ENCODE data around the gene MUC20. TPM values are rescaled to one million over a fixed set of nuclear protein-coding genes. Genes with fewer than 3 reads are reported as not detected.
"Not testable (repeated sequence)": the region's sequence is repeated elsewhere in the genome, so short reads cannot be mapped to it uniquely, and the experiment has no call there.

MUC20 gene
- total and polyA plus RNA-seq, 2 experiments from 2014 or later: not detected

DNA sequence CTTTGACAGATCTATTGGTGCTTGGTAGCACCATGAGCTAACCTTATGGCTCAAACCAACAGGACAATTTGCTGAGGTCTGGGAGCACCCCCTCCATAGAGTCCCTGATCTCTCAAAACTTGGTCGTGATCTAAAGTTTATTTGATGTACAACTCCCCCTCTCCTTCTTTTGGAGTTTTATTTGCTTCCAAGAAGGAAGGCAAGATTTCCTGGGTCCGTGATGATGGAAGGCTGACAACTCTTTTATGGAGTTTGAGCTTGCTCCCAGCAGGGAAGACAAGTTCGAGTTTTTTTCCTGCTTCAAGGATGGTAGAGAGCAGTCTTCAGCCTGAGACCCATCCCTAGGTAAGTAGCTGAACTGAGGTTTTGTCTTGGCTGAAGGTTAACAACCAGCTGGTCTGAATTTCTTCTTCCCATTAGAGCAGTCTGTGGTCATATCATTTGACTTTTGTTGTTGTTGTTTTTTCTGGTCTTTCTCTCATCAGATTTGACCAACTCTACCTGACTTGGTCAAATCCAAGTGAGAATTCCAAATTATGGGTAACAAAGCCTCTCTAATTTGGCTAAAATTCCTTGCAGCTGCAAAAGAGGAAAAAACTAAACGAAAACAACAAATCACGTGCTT, 2.8 kb upstream of the MUC20 start:
- in situ Hi-C loops (cut with MboI): no loop called here
- no peak overlapping the region for H3K27ac ChIP-seq

GRCh38 chr3:195718477-195718984, 2.2 kb upstream of the MUC20 start:
- H3K27me3 ChIP-seq (replicated peaks; ENCODE audit: insufficient read depth): 0 out of 2 replicates have a peak, but pooled peaks cover 6% of the 10 kb centered on the region
- no peaks in the 10 kb centered on the region for H3K9me3 ChIP-seq (ENCODE audit: low read depth)
- H3F3A ChIP-seq (ENCODE audit: insufficient read depth): no peaks in the 10 kb centered on the region
- H3K27ac ChIP-seq: no peak overlapping the region
- H2AFZ ChIP-seq: no peak overlapping the region
- no peaks in the 10 kb centered on the region for H4K20me1 ChIP-seq (ENCODE audit: insufficient read depth)
- H3K9me2 ChIP-seq (ENCODE audit: insufficient read depth): no peaks in the 10 kb centered on the region
- no peak for DNase-seq
- H3K79me2 ChIP-seq (ENCODE audit: insufficient read depth): no peaks in the 10 kb centered on the region
- WGBS, 2 experiments (ENCODE audit: low coverage in 1 of 2, low lambda C conversion rate in 2 of 2, missing lambda C conversion rate in 2 of 2): 40 to 41% methylated on average over 7 of the region's 7 CpGs
- H3K4me1 ChIP-seq (ENCODE audit: insufficient read depth): no peaks in the 10 kb centered on the region
- H3K4me3 ChIP-seq: no peak overlapping the region
- H3K36me3 ChIP-seq (ENCODE audit: low read depth): no peaks in the 10 kb centered on the region
- no peak overlapping the region for H3K9ac ChIP-seq
- H3K4me2 ChIP-seq (ENCODE audit: unreplicated experiment): no peak overlapping the region
- TF ChIP-seq EZH2phosphoT487 (IDR thresholded peaks at IDR 0.05; ENCODE audit: insufficient read depth, low read depth) (no peak), EZH2 (IDR thresholded peaks at IDR 0.05; ENCODE audit: insufficient read depth, poor library complexity, severe bottlenecking) (no peak)
- in situ Hi-C loops (cut with MboI): no loop called here

More for the DNA sequence above, 2.8 kb upstream of the MUC20 start:
- Histone ChIP-seq H3K4me3 (no peak overlapping the region), H3K4me1 (ENCODE audit: insufficient read depth) (no peaks in the 10 kb centered on the region), H3K27me3 (replicated peaks; ENCODE audit: insufficient read depth) (0 out of 2 replicates have a peak, but pooled peaks cover 6% of the 10 kb centered on the region), H4K20me1 (ENCODE audit: insufficient read depth) (no peaks in the 10 kb centered on the region), H3K9me3 (ENCODE audit: low read depth) (no peaks in the 10 kb centered on the region), H3K4me2 (ENCODE audit: unreplicated experiment) (no peak overlapping the region), H3F3A (ENCODE audit: insufficient read depth) (no peaks in the 10 kb centered on the region), H3K36me3 (ENCODE audit: low read depth) (no peaks in the 10 kb centered on the region), H3K79me2 (ENCODE audit: insufficient read depth) (no peaks in the 10 kb centered on the region), H3K9me2 (ENCODE audit: insufficient read depth) (no peaks in the 10 kb centered on the region), H2AFZ (no peak overlapping the region), H3K9ac (no peak overlapping the region)
- TF ChIP-seq EZH2phosphoT487 (IDR thresholded peaks at IDR 0.05; ENCODE audit: insufficient read depth, low read depth) (no peak), EZH2 (IDR thresholded peaks at IDR 0.05; ENCODE audit: insufficient read depth, poor library complexity, severe bottlenecking) (no peak)
- DNase-seq: no peak
- 22 to 41% methylated on average over 5 of the region's 5 CpGs for WGBS, 2 experiments (ENCODE audit: low coverage in 1 of 2, low lambda C conversion rate in 2 of 2, missing lambda C conversion rate in 2 of 2)

DNA sequence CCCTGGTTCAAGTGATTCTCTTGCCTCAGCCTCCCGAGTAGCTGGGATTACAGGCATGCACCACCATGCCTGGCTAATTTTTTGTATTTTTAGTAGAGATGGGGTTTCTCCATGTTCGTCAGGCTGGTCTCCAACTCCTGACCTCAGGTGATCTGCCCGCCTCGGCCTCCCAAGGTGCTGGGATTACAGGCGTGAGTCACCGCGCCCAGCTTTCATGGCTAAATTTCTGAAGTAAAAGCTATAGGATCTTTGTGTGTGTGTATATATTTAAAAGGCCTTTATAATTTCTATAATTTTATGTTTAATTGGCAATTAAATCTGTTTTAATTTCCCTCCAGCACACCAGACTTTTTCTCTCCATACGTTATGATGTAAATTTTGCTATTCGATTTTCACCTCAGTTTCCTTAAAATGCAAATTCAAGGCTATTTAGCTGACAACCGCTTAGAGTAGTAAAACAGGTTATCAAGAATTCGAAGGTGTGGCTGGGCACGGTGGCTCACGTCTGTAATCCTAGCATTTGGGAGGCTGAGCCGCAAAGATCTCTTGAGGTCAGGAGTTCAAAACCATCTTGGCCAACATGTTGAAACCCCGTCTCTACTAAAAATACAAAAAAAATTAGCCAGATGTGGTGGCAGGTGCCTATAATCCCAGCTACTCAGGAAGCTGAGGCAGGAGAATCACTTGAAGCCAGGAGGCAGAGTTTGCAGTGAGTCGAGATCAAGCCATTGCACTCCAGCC, 1.1 kb upstream of the MUC20 start:
- in situ Hi-C loops (cut with MboI); H3K4me2 ChIP-seq (ENCODE audit: unreplicated experiment); H3K27ac ChIP-seq; H3K9ac ChIP-seq; DNase-seq; H3K4me3 ChIP-seq; H4K20me1 ChIP-seq (ENCODE audit: insufficient read depth); H3K79me2 ChIP-seq (ENCODE audit: insufficient read depth); H3K4me1 ChIP-seq (ENCODE audit: insufficient read depth); H3F3A ChIP-seq (ENCODE audit: insufficient read depth); H3K27me3 ChIP-seq (replicated peaks; ENCODE audit: insufficient read depth); H3K9me2 ChIP-seq (ENCODE audit: insufficient read depth); H3K9me3 ChIP-seq (ENCODE audit: low read depth); H3K36me3 ChIP-seq (ENCODE audit: low read depth); H2AFZ ChIP-seq: not testable (repeated sequence)
- 71 to 72% methylated on average over 16 of the region's 16 CpGs for WGBS, 2 experiments (ENCODE audit: low coverage in 1 of 2, low lambda C conversion rate in 2 of 2, missing lambda C conversion rate in 2 of 2)

GRCh38 chr3:195722139-195722995, 1.6 kb downstream of the MUC20 start:
- H3K36me3 ChIP-seq (ENCODE audit: low read depth); H2AFZ ChIP-seq; H3K9me3 ChIP-seq (ENCODE audit: low read depth); H3K4me3 ChIP-seq; H3K27ac ChIP-seq; H3F3A ChIP-seq (ENCODE audit: insufficient read depth); H3K79me2 ChIP-seq (ENCODE audit: insufficient read depth); H3K27me3 ChIP-seq (replicated peaks; ENCODE audit: insufficient read depth); H3K4me2 ChIP-seq (ENCODE audit: unreplicated experiment); H3K4me1 ChIP-seq (ENCODE audit: insufficient read depth); DNase-seq; H3K9ac ChIP-seq; H4K20me1 ChIP-seq (ENCODE audit: insufficient read depth); in situ Hi-C loops (cut with MboI); H3K9me2 ChIP-seq (ENCODE audit: insufficient read depth): not testable (repeated sequence)
- WGBS, 2 experiments (ENCODE audit: low coverage in 1 of 2, low lambda C conversion rate in 2 of 2, missing lambda C conversion rate in 2 of 2): 67 to 68% methylated on average over 12 to 14 of the region's 21 CpGs

DNA sequence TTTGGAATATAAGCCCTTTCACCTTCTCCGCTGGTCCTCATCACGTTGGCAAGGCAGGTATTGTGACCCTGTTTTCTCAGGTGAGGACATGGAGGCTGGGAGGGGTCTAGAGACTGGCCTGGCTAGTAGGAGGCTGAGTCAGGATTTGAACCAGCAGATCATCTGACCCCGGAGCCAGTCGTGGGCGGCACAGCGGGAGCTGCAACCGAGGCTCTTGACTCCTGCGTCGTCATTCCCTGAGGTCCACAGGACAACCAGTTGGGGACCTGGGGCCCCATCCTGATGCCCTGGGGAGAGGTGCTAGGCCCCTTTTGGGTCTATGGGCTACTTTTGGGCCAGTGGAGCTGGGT, 2.2 kb downstream of the MUC20 start:
- H3K27me3 ChIP-seq (replicated peaks; ENCODE audit: insufficient read depth); DNase-seq; H3K9me2 ChIP-seq (ENCODE audit: insufficient read depth); H3K4me3 ChIP-seq; H3K4me1 ChIP-seq (ENCODE audit: insufficient read depth); H3K27ac ChIP-seq; H4K20me1 ChIP-seq (ENCODE audit: insufficient read depth); in situ Hi-C loops (cut with MboI); H3K36me3 ChIP-seq (ENCODE audit: low read depth); H3K79me2 ChIP-seq (ENCODE audit: insufficient read depth); H3K9ac ChIP-seq; H3K9me3 ChIP-seq (ENCODE audit: low read depth); H2AFZ ChIP-seq; H3F3A ChIP-seq (ENCODE audit: insufficient read depth); H3K4me2 ChIP-seq (ENCODE audit: unreplicated experiment): not testable (repeated sequence)
- 33% methylated on average over 2 of the region's 9 CpGs; no CpG with 5 or more reads in 1 of the 2 experiments for WGBS, 2 experiments (ENCODE audit: low coverage in 1 of 2, low lambda C conversion rate in 2 of 2, missing lambda C conversion rate in 2 of 2)

DNA sequence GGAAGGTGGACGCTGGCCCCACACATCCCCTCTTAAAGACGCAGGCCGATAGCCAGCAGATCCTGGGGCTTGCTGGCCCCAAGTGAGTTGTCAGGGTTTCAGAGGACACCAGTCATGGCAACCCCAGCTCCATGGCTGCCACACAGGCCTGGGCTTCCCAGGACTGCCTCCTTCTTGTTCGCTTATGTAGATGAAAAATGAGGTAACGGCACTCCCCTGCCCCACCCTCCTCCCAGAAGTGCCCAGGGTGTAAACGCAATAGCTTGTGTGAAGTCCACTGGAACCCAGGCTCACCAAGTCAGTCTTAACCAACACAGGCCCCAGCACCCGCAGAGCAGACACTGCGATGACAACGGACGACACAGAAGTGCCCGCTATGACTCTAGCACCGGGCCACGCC, 3.6 kb downstream of the MUC20 start:
- H3K79me2 ChIP-seq (ENCODE audit: insufficient read depth); H3F3A ChIP-seq (ENCODE audit: insufficient read depth); in situ Hi-C loops (cut with MboI); H3K36me3 ChIP-seq (ENCODE audit: low read depth); H2AFZ ChIP-seq; H3K27me3 ChIP-seq (replicated peaks; ENCODE audit: insufficient read depth); H3K9me2 ChIP-seq (ENCODE audit: insufficient read depth); H3K4me1 ChIP-seq (ENCODE audit: insufficient read depth); H3K9ac ChIP-seq; H3K9me3 ChIP-seq (ENCODE audit: low read depth); H3K27ac ChIP-seq; H4K20me1 ChIP-seq (ENCODE audit: insufficient read depth); H3K4me2 ChIP-seq (ENCODE audit: unreplicated experiment); H3K4me3 ChIP-seq; DNase-seq: not testable (repeated sequence)
- no CpG with 5 or more reads among the region's 13 CpGs for WGBS, 2 experiments (ENCODE audit: low coverage in 1 of 2, low lambda C conversion rate in 2 of 2, missing lambda C conversion rate in 2 of 2)
